GM12878 (cell line): ENCODE data around the gene GM2A. TPM values are rescaled to one million over a fixed set of nuclear protein-coding genes. Genes with fewer than 3 reads are reported as not detected.
A peak's percentile ranks its signal among the peaks of the same experiment; 100 is the strongest.

Experiments
- CEBPB ChIP-seq, 2 experiments: fragments of 150-350 bp in 1 of 2; IDR thresholded peaks; 2 replicates each; pipeline ENCODE4 v1.6.1; 2012 to 2014; ENCODE audit warnings: low read depth in 2 of 2, low read length in 2 of 2, borderline replicate concordance in 1 of 2, inconsistent platforms in 1 of 2
- DPF2 ChIP-seq: fragments of 450-650 bp; IDR thresholded peaks from 2 replicates; pipeline ENCODE4 v1.6.1; 2017; ENCODE audit warnings: mild to moderate bottlenecking
- EED ChIP-seq: sonication (generic); IDR thresholded peaks from 2 replicates; pipeline ENCODE4 v1.6.1; 2016; ENCODE audit warnings: antibody characterized with exemption, low read depth
- ETV6 ChIP-seq, 2 experiments: fragments of 450-650 bp in 1 of 2; IDR thresholded peaks in 1 of 2; conservative IDR thresholded peaks in 1 of 2; 2 replicates each; pipeline ENCODE4 v1.6.1; 2014; ENCODE audit warnings: antibody characterized with exemption in 1 of 2, borderline replicate concordance in 1 of 2, low read depth in 1 of 2, mild to moderate bottlenecking in 1 of 2, moderate library complexity in 1 of 2
- GABPA ChIP-seq: IDR thresholded peaks from 2 replicates; pipeline ENCODE4 v1.6.1; 2014; ENCODE audit warnings: antibody characterized with exemption, low read depth, mild to moderate bottlenecking, inconsistent platforms
- JUND ChIP-seq: IDR thresholded peaks from 2 replicates; pipeline ENCODE4 v1.6.1; 2012; ENCODE audit warnings: low read depth, mild to moderate bottlenecking, low read length, improper control_type of control experiment, moderate library complexity
- KAT2A ChIP-seq: conservative IDR thresholded peaks from 2 replicates; pipeline ENCODE4 v1.6.1; 2011; ENCODE audit warnings: low read depth, low read length; ENCODE audit not compliant: control insufficient read depth
- NFYB ChIP-seq: IDR thresholded peaks from 2 replicates; pipeline ENCODE4 v1.6.1; 2011; ENCODE audit warnings: low read depth, mild to moderate bottlenecking, low read length, improper control_type of control experiment, moderate library complexity; ENCODE audit not compliant: insufficient read depth
- PAX8 ChIP-seq: fragments of 450-650 bp; IDR thresholded peaks from 2 replicates; pipeline ENCODE4 v1.6.1; 2017; ENCODE audit warnings: mild to moderate bottlenecking, moderate library complexity
- PML ChIP-seq: IDR thresholded peaks from 2 replicates; pipeline ENCODE4 v1.6.1; 2012; ENCODE audit warnings: low read length, inconsistent platforms
- POLR2A ChIP-seq: IDR thresholded peaks from 2 replicates; pipeline ENCODE4 v1.6.1; 2011; ENCODE audit warnings: low read depth, mild to moderate bottlenecking, low read length
- POLR2AphosphoS2 ChIP-seq: IDR thresholded peaks from 2 replicates; pipeline ENCODE4 v1.6.1; 2011; ENCODE audit warnings: low read depth, mild to moderate bottlenecking, low read length, improper control_type of control experiment, moderate library complexity
- RCOR1 ChIP-seq: conservative IDR thresholded peaks from 2 replicates; pipeline ENCODE4 v1.6.1; 2012; ENCODE audit warnings: low read depth, low read length, improper control_type of control experiment
- RFX5 ChIP-seq: IDR thresholded peaks from 2 replicates; pipeline ENCODE4 v1.6.1; 2011; ENCODE audit warnings: low read depth, low read length, improper control_type of control experiment
- SRF ChIP-seq, 2 experiments: IDR thresholded peaks; 2 replicates each; pipeline ENCODE4 v1.6.1; 2011; ENCODE audit warnings: low read depth in 2 of 2, low read length in 2 of 2, mild to moderate bottlenecking in 1 of 2, moderate library complexity in 1 of 2
- TCF12 ChIP-seq: IDR thresholded peaks from 2 replicates; pipeline ENCODE4 v1.6.1; 2011; ENCODE audit warnings: low read depth, mild to moderate bottlenecking, low read length
- TCF7 ChIP-seq: IDR thresholded peaks from 2 replicates; pipeline ENCODE4 v1.6.1; 2014; ENCODE audit warnings: antibody characterized with exemption, borderline replicate concordance
- ZBED1 ChIP-seq: IDR thresholded peaks from 2 replicates; pipeline ENCODE4 v1.6.1; 2016; ENCODE audit warnings: borderline replicate concordance
- ZNF622 ChIP-seq: fragments of 450-650 bp; IDR thresholded peaks from 2 replicates; pipeline ENCODE4 v1.6.1; 2017; ENCODE audit warnings: mild to moderate bottlenecking, inconsistent platforms
- polyA plus RNA-seq, 11 experiments: library from polyadenylated mRNA; depleted of rRNA in 4 of 11; unstranded in 6 of 11; stranded (reverse) in 5 of 11; fragments of >200 nt; fragmentation: Nextera tagmentation in 4 of 11; fragmentation: Illumina TruSeq in 1 of 11; extraction: Ambion mirVana in 4 of 11; extraction: Trizol in 1 of 11; gene quantifications; 1 replicate in 1 of 11; 2 replicates in 10 of 11; pipeline versions ENCODE4 v1.2.1 to v1.2.3, GENCODE V29; 2011 to 2016; ENCODE audit warnings: inconsistent platforms in 2 of 11, missing spikeins in 2 of 11, low read depth in 1 of 11
- total RNA-seq, 4 experiments: library from RNA; depleted of rRNA in 3 of 4; stranded (reverse); fragments of >200 nt in 3 of 4; fragmentation: Illumina TruSeq in 1 of 4; extraction: Trizol in 1 of 4; gene quantifications; 2 replicates each; pipeline versions ENCODE4 v1.2.1 to v1.2.3, GENCODE V29; 2013 to 2021
- TF ChIP-seq, protein P1 (sequence below): fragments of 450-650 bp; IDR thresholded peaks from 2 replicates; pipeline ENCODE4 v1.6.1; 2017; ENCODE audit warnings: antibody characterized with exemption, mild to moderate bottlenecking, moderate library complexity
- TF ChIP-seq, protein P2 (sequence below): IDR thresholded peaks from 2 replicates; pipeline ENCODE4 v1.6.1; 2011; ENCODE audit warnings: mild to moderate bottlenecking, low read depth, low read length, moderate library complexity; ENCODE audit not compliant: insufficient replicate concordance
- TF ChIP-seq, protein P3 (sequence below): fragments of 450-650 bp; IDR thresholded peaks from 2 replicates; pipeline ENCODE4 v1.6.1; 2017; ENCODE audit warnings: borderline replicate concordance

The GM2A gene
- total and polyA plus RNA-seq, 10 of the 15 experiments (the other 5 are each of a cell fraction or from before 2014, with no cell fraction given), result 33.6 to 106 (median 68.2) TPM

DNA sequence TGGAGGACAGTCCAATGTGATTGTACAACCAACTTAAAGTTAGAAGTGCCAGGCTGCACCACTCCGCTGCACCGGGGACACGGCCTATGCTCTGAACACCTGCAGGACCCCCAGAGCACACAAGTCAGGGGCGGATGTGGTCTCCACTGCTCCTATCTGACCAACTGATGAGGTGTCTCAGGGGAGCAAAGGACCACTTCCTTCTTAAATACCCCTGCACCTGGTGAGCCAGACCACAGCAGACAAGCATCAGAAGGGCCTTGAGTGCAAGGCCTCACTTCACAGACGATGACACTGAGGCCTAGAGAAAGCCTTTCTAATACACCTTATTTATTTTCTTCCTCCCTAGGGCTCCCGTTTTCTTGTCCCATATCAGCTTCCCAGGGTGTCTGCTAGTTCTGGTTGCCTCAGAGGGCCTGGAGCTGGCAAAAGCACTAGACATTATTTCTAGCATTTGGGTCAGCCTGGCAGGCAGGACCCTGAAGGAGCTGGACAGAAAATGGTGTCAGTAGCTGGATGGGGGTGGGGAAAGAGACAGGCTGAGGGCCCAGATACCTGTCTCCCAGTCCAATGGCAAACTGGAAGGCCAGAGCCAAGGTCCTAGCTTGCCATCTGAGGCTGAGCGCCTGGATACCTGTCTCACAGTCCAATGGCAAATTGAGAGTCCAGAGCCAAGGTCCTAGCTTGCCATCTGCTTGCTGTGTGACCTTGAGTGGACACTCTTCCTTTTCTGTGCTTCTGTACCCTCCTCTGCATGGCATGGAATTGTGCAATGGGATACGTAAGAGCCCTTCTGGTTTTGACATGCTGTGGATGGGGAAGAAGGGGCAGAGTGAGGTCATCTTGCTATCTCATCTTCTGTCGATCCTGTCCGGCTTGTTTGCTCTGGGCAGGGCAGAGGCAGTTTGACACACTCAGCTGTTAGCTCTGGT is 38.1 kb upstream of the GM2A start (continued):
- TF ChIP-seq POLR2A (no peak), ZNF622 (no peak), SRF (IDR thresholded peaks at IDR 0.05; ENCODE audit: low read depth in 2 of 2, low read length in 2 of 2) (no peak), PAX8 (no peak), EED (0 out of 2 replicates have a peak, but pooled peaks have one; percentile 36), ZBED1 (peak; percentile 81; the same call in 1 of the 2 replicates), ETV6 (conservative IDR thresholded peaks at IDR 0.05 in 1 of 2, IDR thresholded peaks at IDR 0.05 in 1 of 2; ENCODE audit: borderline replicate concordance in 1 of 2, low read depth in 1 of 2) (peak in 1 of 2 experiments; percentile 68; a peak in 2 of 4 replicates), GABPA (no peak), POLR2AphosphoS2 (0 out of 2 replicates have a peak, but pooled peaks have one; percentile 40), KAT2A (no peak), JUND (no peak), NFYB (0 out of 2 replicates have a peak, but pooled peaks have one; percentile 11), DPF2 (peak; percentile 96), TCF7 (no peak), PML (no peak), RCOR1 (peak; percentile 75; the same call in 1 of the 2 replicates), TCF12 (peak; percentile 100), RFX5 (no peak), CEBPB (IDR thresholded peaks at IDR 0.05; ENCODE audit: borderline replicate concordance in 1 of 2, low read depth in 2 of 2, low read length in 2 of 2) (no peak)
- TF ChIP-seq, protein P1, sequence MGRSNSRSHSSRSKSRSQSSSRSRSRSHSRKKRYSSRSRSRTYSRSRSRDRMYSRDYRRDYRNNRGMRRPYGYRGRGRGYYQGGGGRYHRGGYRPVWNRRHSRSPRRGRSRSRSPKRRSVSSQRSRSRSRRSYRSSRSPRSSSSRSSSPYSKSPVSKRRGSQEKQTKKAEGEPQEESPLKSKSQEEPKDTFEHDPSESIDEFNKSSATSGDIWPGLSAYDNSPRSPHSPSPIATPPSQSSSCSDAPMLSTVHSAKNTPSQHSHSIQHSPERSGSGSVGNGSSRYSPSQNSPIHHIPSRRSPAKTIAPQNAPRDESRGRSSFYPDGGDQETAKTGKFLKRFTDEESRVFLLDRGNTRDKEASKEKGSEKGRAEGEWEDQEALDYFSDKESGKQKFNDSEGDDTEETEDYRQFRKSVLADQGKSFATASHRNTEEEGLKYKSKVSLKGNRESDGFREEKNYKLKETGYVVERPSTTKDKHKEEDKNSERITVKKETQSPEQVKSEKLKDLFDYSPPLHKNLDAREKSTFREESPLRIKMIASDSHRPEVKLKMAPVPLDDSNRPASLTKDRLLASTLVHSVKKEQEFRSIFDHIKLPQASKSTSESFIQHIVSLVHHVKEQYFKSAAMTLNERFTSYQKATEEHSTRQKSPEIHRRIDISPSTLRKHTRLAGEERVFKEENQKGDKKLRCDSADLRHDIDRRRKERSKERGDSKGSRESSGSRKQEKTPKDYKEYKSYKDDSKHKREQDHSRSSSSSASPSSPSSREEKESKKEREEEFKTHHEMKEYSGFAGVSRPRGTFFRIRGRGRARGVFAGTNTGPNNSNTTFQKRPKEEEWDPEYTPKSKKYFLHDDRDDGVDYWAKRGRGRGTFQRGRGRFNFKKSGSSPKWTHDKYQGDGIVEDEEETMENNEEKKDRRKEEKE, result no peak
- TF ChIP-seq, protein P2, sequence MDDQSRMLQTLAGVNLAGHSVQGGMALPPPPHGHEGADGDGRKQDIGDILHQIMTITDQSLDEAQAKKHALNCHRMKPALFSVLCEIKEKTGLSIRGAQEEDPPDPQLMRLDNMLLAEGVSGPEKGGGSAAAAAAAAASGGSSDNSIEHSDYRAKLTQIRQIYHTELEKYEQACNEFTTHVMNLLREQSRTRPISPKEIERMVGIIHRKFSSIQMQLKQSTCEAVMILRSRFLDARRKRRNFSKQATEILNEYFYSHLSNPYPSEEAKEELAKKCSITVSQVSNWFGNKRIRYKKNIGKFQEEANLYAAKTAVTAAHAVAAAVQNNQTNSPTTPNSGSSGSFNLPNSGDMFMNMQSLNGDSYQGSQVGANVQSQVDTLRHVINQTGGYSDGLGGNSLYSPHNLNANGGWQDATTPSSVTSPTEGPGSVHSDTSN, result no peak
- TF ChIP-seq, protein P3, sequence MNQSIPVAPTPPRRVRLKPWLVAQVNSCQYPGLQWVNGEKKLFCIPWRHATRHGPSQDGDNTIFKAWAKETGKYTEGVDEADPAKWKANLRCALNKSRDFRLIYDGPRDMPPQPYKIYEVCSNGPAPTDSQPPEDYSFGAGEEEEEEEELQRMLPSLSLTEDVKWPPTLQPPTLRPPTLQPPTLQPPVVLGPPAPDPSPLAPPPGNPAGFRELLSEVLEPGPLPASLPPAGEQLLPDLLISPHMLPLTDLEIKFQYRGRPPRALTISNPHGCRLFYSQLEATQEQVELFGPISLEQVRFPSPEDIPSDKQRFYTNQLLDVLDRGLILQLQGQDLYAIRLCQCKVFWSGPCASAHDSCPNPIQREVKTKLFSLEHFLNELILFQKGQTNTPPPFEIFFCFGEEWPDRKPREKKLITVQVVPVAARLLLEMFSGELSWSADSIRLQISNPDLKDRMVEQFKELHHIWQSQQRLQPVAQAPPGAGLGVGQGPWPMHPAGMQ, result no peak
